ENCODE measurements around the gene RASGEF1C.

RASGEF1C gene

GRCh38 chr5:180209137-180209581, at the start of gene RASGEF1C:
RASGEF1C (minus strand) TSS chr5:180209211; CDS start chr5:180138052, 71,159 bp downstream.
- DNase-seq = no peak

GRCh38 chr5:180253036-180253824, 44.2 kb upstream of the RASGEF1C start:
- DNase-seq = no peak

DNA sequence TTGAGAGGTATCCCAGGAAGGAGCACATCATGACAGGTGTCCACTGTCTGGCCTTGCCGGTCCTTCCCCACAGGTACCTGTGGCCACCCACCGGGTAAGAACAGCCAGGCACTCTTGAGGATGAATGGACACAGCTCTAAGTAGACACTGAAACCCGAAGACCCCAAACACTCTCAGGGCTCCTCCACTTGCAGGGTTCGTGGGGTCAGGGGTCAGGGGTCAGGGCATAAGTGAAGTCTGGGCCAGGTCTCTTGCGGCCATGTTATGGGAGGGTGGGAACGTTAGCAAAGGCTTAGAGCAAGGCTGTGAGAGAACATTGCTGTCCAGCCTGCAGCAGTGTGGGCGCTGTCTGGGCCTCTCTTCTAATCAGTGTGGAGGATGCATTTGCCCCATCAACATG, 42.9 kb upstream of the RASGEF1C start:
- no peak for DNase-seq

DNA sequence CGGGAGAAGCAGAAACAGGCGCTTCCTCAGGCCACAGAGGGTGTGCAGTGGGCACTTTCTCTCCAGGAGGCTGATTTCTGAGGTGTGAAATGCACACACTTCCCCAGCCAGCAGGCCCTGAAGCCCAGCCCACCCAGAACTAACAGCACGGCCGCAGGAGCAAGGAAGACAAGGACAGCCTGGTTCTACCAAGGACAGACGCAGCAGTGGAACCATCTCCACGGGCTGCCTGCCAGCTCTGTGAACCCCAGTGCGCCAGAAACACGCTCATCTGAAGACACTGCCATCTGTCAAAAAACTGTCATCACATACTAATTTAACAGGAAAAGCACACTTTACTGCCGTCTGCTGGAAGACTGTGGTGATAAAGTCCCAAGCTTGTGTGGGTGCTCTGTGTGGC, 42.1 kb upstream of the RASGEF1C start:
- no peak for DNase-seq

DNA sequence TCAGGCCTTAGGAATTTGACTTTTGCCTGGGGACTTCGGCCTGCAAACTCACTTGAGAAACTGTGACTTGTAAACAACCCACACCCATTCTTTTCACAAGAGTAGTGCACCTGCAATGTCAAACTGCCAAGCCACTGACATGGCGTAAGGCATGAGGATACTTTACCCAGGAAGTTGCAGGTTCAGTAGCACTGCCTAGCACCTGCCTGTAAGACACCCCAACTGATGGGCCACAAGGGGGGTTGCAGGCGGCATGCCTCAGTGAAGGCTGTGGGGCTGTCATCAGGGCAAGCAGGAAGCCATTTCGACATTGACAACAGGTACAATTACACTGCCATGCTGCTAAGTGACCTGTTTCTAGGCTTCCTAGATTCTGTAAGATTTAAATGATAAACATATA, 41.3 kb upstream of the RASGEF1C start:
- DNase-seq = no peak

- DNase-seq = no peak
These were observed 32.6 kb upstream of the RASGEF1C start for GRCh38 chr5:180241600-180241999.

DNA sequence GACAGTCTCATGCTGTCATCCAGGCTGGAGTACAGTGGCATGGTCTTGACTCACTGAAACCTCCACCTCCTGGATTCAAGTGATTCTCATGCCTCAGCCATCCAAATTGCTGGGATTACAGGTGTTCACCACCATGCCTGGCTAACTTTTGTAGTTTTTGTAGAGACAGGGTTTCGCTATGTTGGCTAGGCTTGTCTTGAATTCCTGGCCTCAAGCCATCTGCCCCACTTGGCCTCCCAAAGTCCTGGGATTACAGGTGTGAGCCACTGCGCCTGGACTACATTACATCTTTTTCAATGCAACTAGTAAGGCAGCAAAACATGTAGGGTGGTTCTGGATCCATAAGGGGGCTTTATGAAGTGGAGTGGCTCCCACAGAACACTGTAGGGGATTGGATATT, 29.6 kb upstream of the RASGEF1C start:
- no peak for DNase-seq

DNA sequence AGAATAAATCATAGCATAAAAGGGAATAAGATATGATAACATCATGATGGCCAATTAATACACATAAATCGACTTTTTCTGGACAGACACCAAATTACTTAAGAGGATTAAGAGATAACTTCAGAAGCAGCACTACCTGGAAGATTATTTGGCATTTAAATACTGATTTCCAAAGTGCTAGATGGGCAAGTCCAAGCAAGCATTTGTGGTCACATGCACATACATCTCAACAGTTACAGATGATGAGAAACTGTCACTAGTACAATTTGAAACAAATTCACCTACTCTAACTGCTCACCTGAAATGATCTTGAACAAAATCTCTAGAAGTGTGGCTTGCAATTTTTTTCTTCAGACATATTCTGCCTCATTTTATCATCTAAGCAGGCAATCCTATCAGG, 26.8 kb upstream of the RASGEF1C start:
- DNase-seq = no peak

DNA sequence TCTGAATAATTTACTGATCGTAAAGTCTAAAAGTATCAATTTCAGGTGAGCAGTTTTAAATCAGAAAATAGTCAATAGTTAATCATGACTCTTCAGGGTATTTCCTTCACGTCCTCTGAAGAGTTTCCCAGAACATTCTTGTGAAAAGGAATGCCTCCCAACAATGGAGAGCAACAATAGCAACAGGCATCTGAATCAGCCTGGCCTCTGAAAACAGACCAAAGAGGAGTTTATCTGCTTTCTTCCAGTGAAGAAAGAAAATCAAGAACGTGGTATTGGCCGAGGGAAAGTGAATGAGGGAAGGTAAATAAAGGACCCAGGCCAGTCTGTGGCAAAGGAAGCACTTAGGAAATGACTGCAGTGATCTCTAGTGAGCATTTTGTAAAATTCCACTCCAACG, 26.1 kb upstream of the RASGEF1C start:
- no peak for DNase-seq

DNA sequence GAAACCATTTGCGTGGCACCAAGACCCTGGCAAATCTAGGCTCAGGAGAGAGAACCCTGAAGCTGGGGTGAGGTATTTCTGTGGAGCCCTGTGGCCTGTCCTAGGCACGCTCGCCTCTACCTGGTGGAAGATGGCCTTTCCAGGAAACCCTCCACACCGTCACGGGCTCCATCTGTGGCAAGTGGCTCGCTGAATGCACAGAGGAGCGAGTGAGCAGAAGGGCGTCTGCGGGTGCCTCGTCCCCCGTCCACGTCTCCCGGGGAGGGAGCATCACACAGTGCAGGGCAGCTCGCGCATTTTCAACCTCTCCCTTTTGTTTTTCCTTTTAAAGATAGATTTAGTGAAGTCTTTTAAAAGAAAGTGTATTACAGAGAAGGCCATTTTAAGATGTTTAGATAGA, 25.3 kb upstream of the RASGEF1C start:
- no peak for DNase-seq

DNA sequence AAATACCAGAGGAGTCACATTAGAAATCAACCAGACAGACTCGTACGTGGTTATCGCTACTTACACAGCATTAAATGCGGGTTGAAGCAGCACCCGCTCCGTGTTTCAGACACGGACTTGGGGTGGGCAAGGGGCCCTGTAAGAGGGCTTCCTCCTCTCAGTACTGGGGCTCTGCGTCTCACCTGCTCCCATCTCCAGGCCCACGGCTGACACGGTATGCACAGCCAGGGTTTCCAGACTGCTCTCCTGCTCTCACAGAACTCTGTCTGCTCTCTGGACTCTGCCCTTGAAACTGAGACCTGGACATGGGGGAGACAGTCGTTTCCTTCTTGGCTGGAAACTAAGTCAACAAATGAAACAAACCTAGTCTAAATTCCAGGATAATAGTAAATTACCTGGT, 24.7 kb upstream of the RASGEF1C start:
- DNase-seq = no peak

DNA sequence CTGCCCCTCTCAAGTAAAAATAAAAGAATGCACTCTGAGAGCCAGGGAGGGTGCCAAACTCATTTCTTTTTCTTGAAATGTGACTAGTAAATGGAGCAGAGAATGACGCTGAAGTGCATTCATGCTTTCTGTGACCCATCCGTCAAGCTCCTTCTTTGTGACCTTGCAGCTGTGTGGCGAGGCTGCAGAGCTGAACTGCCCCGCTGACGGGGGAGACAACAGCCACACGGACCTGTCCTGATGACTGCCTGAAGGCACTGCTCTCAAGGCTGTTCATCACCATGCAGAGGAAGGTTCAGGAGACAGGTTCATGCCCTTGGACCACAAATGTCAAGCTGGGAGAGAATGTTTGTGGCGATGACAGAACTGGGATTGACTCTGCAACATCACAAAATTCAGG, 21.0 kb upstream of the RASGEF1C start:
- DNase-seq = no peak

DNA sequence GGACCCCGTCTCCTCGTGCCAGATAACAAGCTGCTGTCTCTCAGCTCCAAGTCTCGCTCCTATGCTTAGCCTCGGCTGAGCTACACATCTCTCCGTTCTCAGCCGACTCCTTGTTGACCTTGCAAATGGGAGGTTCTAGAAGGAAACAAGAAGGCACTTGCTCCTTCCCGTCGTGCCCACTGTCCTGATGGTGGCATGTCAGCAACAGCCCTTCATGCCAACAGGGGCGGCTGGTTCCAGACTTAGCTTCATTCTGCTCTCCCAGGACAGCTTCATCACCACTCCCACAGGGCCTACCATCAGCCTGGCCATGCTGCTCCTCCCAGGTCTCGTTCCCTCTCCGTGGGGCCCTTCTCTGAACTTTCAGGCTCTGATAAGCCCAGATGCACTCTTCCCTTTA, 13.0 kb upstream of the RASGEF1C start:
- no peak for DNase-seq

- DNase-seq = no peak
These were observed 8.8 kb upstream of the RASGEF1C start for GRCh38 chr5:180217797-180218196.

DNA sequence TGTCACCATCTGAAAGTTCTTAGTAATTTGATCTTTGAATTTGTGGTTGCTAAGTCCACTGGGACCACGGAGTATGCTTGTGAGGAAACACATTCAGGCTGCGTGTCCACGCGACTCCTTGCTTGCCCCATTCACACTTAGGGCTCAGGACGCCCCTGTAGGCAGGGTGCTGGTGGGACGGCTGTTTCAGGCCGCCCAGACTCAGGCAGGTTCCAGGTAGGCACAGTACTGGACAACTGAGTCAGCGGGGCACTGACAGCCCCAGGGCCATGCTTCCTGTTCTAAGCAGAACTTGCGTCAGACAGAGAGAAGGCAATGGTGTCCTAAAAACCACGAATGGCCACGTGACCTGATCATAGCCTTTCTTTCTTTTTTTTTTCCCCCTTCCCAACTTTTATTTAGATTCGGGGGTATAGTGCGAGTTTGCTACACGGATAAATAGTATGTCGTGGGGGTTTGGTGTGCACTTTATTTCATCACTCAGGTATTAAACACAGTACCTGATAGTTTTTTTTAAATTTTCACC, 7.7 kb upstream of the RASGEF1C start:
- DNase-seq = no peak

- no peak for DNase-seq
These were observed 7.0 kb upstream of the RASGEF1C start for GRCh38 chr5:180215783-180216630.

DNA sequence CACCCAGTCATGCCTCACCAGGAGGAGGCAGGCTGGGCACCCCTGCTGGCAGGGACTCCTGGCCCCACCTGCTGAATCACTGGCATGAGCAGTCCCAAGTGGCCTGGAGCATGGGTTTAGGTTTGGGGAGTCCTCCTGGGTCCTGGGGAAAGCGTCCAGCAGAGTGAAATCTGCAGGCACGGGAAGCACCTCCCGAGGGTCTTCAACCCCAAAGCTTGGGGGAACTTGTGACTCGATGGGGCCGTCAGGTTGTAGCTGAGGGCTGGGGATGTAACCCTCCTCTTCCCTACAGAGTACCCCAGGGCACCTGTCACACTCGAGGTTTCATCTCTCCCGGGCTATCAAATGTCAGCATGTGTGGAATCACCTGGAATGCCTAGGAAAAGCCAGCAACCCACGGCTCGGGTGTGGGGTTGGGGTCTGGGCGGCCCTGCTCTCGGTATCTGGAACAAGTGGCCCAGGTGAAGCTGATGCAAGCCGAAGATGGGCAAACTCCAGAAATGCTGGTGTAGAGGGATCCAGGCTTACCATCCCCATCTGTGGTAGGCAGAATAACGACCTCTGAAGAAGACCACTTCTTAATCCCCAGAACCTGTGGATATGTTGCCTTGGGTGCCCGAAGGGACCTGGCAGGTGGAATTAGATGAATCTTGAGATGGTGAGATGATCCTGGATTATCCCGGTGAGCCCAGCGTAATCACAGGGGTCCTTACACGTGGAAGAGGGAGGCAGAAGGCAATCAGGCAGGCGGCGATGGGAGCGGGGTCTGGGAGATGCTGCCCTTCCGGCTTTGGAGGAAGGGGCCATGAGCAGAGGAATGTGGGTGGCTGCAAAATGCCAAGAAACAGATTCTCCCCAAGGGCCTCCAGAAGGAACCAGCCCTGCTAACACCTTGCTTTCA, 6.1 kb upstream of the RASGEF1C start:
- no peak for DNase-seq

DNA sequence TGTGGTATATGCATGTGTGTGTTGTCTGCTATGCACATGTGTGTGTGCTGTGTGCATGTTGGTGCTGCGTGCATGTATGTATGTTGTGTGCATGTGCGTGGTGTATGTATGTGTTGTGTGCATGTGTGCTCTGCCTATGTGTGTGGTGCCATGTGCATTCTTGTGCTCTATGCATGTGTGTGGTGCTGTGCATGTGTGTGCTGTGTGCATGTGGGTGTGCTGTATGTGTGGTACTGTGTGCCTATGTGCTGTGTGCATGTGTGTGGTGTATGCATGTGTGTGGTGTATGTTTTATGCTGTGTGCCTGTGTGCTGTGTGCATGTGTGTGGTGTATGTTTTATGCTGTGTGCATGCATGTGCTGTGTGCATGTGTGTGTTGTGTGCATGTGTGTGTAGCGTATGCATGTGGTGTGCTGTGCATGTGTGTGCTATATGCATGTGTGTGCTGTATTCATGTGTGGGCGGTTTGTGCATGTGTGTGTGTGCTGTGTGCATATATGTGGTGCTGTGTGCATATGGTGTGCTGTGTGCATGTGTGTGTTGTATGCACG, 4.7 kb upstream of the RASGEF1C start:
- no peak for DNase-seq

DNA sequence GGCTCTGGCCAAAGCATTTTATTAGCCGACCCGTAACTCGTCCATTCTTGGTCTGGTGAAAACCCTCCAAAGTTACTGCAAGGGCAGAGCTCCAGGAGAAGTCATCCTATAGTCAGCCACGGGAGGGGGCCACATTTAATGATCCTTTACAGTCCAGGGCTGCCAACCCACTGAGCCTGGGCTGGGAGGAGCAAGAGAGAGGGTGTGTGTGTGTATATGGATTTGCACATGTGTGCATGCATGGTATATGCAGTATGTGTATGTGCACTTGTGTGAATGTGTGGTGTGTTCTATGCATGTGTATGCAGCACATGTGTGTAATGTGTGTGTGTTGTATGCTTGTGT, 4.2 kb upstream of the RASGEF1C start:
- no peak for DNase-seq

- peak; percentile 23 for DNase-seq
These were observed 3.6 kb upstream of the RASGEF1C start for GRCh38 chr5:180212363-180213255.

GRCh38 chr5:180211761-180212035, 2.7 kb upstream of the RASGEF1C start:
- DNase-seq = no peak
